PC-9 (cell line): ENCODE data around the gene GKN1.

Experiments used
- CTCF ChIP-seq: fragments of 200-600 bp; sonication (generic); conservative IDR thresholded peaks from 2 replicates; pipeline ENCODE4 v1.6.1; 2017; ENCODE audit warnings: mixed run types, antibody characterized with exemption, mild to moderate bottlenecking, moderate library complexity
- EZH2 ChIP-seq: fragments of 200-600 bp; sonication (generic); IDR thresholded peaks from 2 replicates; pipeline ENCODE4 v1.8.0; 2017; ENCODE audit warnings: antibody characterized with exemption, low read depth

GRCh38 chr2:68993660-68994059, 19.2 kb downstream of the GKN1 start:
- TF ChIP-seq CTCF = no peak
- TF ChIP-seq EZH2 = no peak
